ENCODE results near the gene TSPO.

GRCh38 chr22:43142880-43143562 lies 8.3 kb upstream of the TSPO start, which contains the start of gene MCAT:
- TF ChIP-seq CTCF (conservative IDR thresholded peaks at IDR 0.05) (no peak), ZFX (IDR thresholded peaks at IDR 0.05) (peak; percentile 92)
